Hepatocyte (in vitro differentiated cells): ENCODE results near the gene KCND3. TPM values are rescaled to one million over a fixed set of nuclear protein-coding genes. Genes with fewer than 3 reads are reported as not detected.

Source experiments
- DNase-seq: peaks from one replicate; pipeline ENCODE4 v3.0.0-alpha.2; 2016; ENCODE audit warnings: low spot score
- H2AFZ ChIP-seq: fragments of 200-600 bp; sonication (generic); 2 replicates; pipeline ENCODE4 v1.6.0; 2016; ENCODE audit warnings: antibody characterized with exemption, mild to moderate bottlenecking
- H3K27ac ChIP-seq: fragments of 200-600 bp; sonication (generic); 2 replicates; pipeline ENCODE4 v1.5.1; 2016; ENCODE audit warnings: mild to moderate bottlenecking
- H3K27me3 ChIP-seq: fragments of 200-600 bp; sonication (generic); 2 replicates; pipeline ENCODE4 v1.6.1; 2016
- H3K36me3 ChIP-seq: fragments of 200-600 bp; sonication (generic); replicated peaks from 2 replicates; pipeline ENCODE4 v1.5.1; 2016; ENCODE audit warnings: low read depth; ENCODE audit not compliant: insufficient read depth
- H3K4me1 ChIP-seq: fragments of 200-600 bp; sonication (generic); 2 replicates; pipeline ENCODE4 v1.5.1; 2016; ENCODE audit warnings: mild to moderate bottlenecking, moderate library complexity; ENCODE audit not compliant: insufficient read depth
- H3K4me2 ChIP-seq: fragments of 200-600 bp; sonication (generic); 2 replicates; pipeline ENCODE4 v1.6.0; 2016
- H3K4me3 ChIP-seq: fragments of 200-600 bp; sonication (generic); 2 replicates; pipeline ENCODE4 v1.5.1; 2016; ENCODE audit warnings: mild to moderate bottlenecking
- H3K79me2 ChIP-seq: fragments of 200-600 bp; sonication (generic); 2 replicates; pipeline ENCODE4 v1.6.0; 2017; ENCODE audit warnings: mild to moderate bottlenecking
- H3K9me2 ChIP-seq: fragments of 200-600 bp; sonication (generic); replicated peaks from 2 replicates; pipeline ENCODE4 v1.6.0; 2017; ENCODE audit warnings: mild to moderate bottlenecking; ENCODE audit not compliant: insufficient read depth
- H3K9me3 ChIP-seq: fragments of 200-600 bp; sonication (generic); 2 replicates; pipeline ENCODE4 v1.5.1; 2016; ENCODE audit warnings: low read depth, mild to moderate bottlenecking
- H4K20me1 ChIP-seq: fragments of 200-600 bp; sonication (generic); 2 replicates; pipeline ENCODE4 v1.6.0; 2016; ENCODE audit warnings: mild to moderate bottlenecking; ENCODE audit not compliant: insufficient read depth, poor library complexity, severe bottlenecking
- EZH2 ChIP-seq: fragments of 200-600 bp; sonication (generic); IDR thresholded peaks from 2 replicates; pipeline ENCODE4 v1.6.1; 2016; ENCODE audit warnings: antibody characterized with exemption, mild to moderate bottlenecking, borderline replicate concordance
- EZH2phosphoT487 ChIP-seq: fragments of 200-600 bp; sonication (generic); IDR thresholded peaks from one replicate; pipeline ENCODE4 v1.6.1; 2018; ENCODE audit warnings: antibody characterized with exemption, mild to moderate bottlenecking, low read depth, moderate library complexity; ENCODE audit not compliant: unreplicated experiment, severe bottlenecking
- WGBS: methylation state at CpG from one replicate; pipeline ENCODE4 v1.1.6; 2016; ENCODE audit warnings: low lambda C conversion rate; ENCODE audit errors: missing lambda C conversion rate; 5-methylcytosine and 5-hydroxymethylcytosine counted together
- polyA plus RNA-seq: library from polyadenylated mRNA; unstranded; fragments of >200 nt; fragmentation: Nextera tagmentation; extraction: Ambion mirVana; gene quantifications from 2 replicates; pipeline ENCODE4 v1.2.1, GENCODE V29; 2016
- total RNA-seq: library from RNA; depleted of rRNA; stranded (reverse); fragments of >200 nt; gene quantifications from 2 replicates; pipeline ENCODE4 v1.2.3, GENCODE V29; 2014
- TF ChIP-seq, protein P1 (sequence below): fragments of 200-600 bp; sonication (generic); IDR thresholded peaks from 2 replicates; pipeline ENCODE4 v1.5.1; 2016; ENCODE audit warnings: antibody characterized with exemption, mild to moderate bottlenecking; ENCODE audit not compliant: poor library complexity

Gene KCND3
- total and polyA plus RNA-seq, 2 experiments from 2014 or later = 1.4 to 2.7 TPM

DNA sequence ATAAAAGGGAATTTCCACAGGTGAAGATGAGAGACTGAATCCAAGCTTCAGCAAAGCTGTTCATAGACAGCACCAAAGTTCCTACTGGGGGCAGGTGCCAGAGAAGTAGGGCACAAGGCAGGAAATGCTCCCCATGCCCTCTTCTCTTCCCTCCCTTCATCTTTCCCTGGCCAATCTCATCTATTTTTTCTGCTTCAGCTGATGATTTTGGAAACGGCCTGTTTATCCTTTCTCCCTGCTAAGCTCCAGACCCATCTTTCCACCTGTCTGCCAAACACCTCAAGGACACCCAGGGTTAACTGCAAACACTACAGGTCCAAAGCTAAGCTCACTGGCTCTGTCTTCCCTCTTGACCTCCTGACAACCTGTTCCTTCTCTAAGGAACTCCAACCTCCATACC, 18.1 kb downstream of the KCND3 start:
- Histone ChIP-seq H3K4me2 (no peak overlapping the region), H3K9me2 (no peaks in the 10 kb centered on the region), H4K20me1 (no peaks in the 10 kb centered on the region), H3K79me2 (no peaks in the 10 kb centered on the region), H3K9me3 (no peaks in the 10 kb centered on the region), H3K27ac (no peak overlapping the region), H2AFZ (no peak overlapping the region), H3K4me1 (no peaks in the 10 kb centered on the region), H3K27me3 (peaks cover 4% of the 10 kb centered on the region), H3K4me3 (no peak overlapping the region), H3K36me3 (no peaks in the 10 kb centered on the region)
- DNase-seq = no peak
- 79% methylated on average over 1 of the region's 1 CpG for WGBS
- TF ChIP-seq EZH2 (no peak), EZH2phosphoT487 (no peak)
- TF ChIP-seq, protein P1, sequence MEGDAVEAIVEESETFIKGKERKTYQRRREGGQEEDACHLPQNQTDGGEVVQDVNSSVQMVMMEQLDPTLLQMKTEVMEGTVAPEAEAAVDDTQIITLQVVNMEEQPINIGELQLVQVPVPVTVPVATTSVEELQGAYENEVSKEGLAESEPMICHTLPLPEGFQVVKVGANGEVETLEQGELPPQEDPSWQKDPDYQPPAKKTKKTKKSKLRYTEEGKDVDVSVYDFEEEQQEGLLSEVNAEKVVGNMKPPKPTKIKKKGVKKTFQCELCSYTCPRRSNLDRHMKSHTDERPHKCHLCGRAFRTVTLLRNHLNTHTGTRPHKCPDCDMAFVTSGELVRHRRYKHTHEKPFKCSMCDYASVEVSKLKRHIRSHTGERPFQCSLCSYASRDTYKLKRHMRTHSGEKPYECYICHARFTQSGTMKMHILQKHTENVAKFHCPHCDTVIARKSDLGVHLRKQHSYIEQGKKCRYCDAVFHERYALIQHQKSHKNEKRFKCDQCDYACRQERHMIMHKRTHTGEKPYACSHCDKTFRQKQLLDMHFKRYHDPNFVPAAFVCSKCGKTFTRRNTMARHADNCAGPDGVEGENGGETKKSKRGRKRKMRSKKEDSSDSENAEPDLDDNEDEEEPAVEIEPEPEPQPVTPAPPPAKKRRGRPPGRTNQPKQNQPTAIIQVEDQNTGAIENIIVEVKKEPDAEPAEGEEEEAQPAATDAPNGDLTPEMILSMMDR = no peak

DNA sequence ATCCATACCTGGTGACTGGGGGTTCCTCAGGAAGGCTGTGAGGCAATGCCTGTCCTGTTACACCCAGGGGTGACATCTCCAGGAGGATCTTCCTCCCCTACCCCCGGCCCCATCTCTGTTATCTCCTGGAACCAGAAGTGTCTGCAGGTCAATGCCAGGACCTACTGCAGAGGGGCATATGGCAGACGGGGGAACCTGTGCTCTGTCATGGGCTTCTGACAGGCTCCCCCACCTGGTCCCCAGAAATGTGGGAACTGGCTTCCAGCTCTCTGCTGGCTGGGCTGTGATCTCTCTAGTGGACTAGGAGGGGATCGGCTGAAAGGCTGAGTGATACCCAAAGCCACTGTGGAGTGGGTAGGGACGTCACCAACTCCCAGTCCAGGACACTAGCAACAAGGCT, 21.0 kb downstream of the KCND3 start:
- 77% methylated on average over 4 of the region's 4 CpGs for WGBS
- no peaks in the 10 kb centered on the region for H3K4me1 ChIP-seq
- DNase-seq = no peak
- peaks cover 4% of the 10 kb centered on the region for H3K27me3 ChIP-seq
- no peak overlapping the region for H3K4me2 ChIP-seq
- H3K4me3 ChIP-seq = no peak overlapping the region
- H4K20me1 ChIP-seq = no peaks in the 10 kb centered on the region
- no peak overlapping the region for H2AFZ ChIP-seq
- no peaks in the 10 kb centered on the region for H3K36me3 ChIP-seq
- no peak overlapping the region for H3K27ac ChIP-seq
- no peaks in the 10 kb centered on the region for H3K9me2 ChIP-seq
- H3K9me3 ChIP-seq = no peaks in the 10 kb centered on the region
- TF ChIP-seq EZH2 (no peak), EZH2phosphoT487 (no peak)
- TF ChIP-seq, protein P1 = no peak
- H3K79me2 ChIP-seq = no peaks in the 10 kb centered on the region

DNA sequence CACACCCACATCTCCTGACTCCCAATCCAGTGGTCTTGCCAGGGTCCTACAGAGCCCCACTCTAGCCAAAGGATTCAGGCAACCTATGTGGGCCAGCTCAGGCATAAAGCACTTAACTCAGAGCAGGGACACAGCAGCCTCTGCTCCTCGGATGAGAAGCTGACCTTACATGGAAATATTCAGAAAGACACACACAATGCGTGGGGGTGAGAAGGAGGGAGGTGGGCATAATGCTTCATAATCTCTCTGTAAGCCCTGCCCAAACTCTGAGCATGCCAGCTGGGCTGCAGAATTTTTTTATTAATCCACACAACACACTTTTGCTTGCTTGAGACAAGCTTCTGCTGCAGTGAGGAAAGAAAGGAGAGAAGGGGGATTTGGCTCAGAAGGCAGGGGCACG, 21.6 kb downstream of the KCND3 start:
- Histone ChIP-seq H4K20me1 (no peaks in the 10 kb centered on the region), H3K27me3 (no peaks in the 10 kb centered on the region), H3K9me2 (no peaks in the 10 kb centered on the region), H3K9me3 (no peaks in the 10 kb centered on the region), H3K36me3 (no peaks in the 10 kb centered on the region), H3K4me2 (no peak overlapping the region), H3K4me3 (no peak overlapping the region), H3K4me1 (no peaks in the 10 kb centered on the region), H3K27ac (no peak overlapping the region), H2AFZ (no peak overlapping the region), H3K79me2 (no peaks in the 10 kb centered on the region)
- DNase-seq = no peak
- WGBS = 77% methylated on average over 3 of the region's 3 CpGs
- TF ChIP-seq, protein P1 = no peak
- TF ChIP-seq EZH2 (no peak), EZH2phosphoT487 (no peak)
